Stimulated activated CD8-positive, alpha-beta memory T cell treated with anti-CD3 and anti-CD28 coated beads, Interleukin-15, amount 100 ng/mL, for 4 hours (primary cell): ENCODE measurements around the gene PITPNC1.
"Not testable (repeated sequence)": the region's sequence is repeated elsewhere in the genome, so short reads cannot be mapped to it uniquely, and the experiment has no call there.

ENCODE experiments used
- DNase-seq, 2 donors: peaks; one replicate each; pipeline ENCODE4 v3.0.0-alpha.2; 2020; ENCODE audit warnings: low read depth in 2 of 2

PITPNC1 gene

GRCh38 chr17:67620636-67621035 lies 243.6 kb downstream of the PITPNC1 start:
- no peak for DNase-seq

DNA sequence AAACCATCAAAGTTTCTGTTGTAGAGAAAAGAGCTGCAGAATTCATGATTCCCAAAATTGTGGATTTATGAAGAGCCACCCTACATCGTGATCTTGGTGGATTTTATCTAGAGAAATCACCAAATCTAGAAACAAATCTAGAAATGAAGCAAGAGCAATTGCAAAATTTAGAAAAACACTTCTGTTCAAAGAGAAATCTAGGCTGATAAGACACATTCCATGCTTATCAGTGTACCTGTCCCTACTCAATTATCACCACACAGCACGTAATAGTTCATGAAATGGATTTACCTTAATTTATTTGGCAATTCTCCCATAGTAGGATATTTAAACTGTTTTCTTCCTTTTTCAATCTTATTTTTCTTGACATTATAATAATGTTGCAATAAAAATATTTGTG lies 246.7 kb downstream of the PITPNC1 start:
- no peak for DNase-seq

DNA sequence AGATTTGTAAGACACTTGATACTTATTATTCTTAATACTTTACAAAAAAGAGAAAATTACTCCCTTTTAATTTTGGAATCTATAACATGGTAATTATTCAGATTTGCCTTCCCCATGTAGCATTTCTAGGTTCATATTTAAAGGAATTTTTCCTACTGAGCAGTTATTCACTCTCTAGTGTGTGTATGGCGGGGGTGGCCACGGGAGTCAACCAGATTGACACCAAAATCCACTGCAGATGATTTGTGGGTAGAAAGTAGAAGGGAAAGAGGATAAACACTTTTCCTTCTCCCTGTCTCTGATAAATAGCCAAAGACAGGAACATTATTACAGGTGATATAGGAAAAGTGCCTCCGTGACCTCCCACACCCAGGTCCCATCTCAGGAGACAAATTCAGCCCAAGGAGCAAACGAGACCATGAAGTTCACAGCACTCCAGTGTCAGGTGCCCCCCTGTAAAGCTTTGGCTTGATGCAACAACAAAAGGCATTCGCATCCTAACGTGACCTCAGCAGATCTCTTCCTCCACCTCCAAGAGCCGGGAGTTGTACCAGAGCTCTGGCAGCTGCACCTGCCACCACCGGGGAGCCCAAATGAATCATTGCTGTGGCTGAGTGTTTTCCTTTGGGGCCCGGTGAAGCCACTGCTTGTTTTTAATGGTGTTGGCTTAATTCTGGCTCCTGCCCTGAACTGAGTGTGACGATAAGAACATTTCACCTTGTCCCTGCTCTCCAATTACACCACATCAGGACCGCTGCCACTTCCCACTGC lies 248.0 kb downstream of the PITPNC1 start:
- no peak for DNase-seq

- no peak for DNase-seq
Measured at GRCh38 chr17:67625971-67626370, 248.9 kb downstream of the PITPNC1 start.

GRCh38 chr17:67628580-67629013 lies 251.5 kb downstream of the PITPNC1 start:
- DNase-seq = no peak

DNA sequence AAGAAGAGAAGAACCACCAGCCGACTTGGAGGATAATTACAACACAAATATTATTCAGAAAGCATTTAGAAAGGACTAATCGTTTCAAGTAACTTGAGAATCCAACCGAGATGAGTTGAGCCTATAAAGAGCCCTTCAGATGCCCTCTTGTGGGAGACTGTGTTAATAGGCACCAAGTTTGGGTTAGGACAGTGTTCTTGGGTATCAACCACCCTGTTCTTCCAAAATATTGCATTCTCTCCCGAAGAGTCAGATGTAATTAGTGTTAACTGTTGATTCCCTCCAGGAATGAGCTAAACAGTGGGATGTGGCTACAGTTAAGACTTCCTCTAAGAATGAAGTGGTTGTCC lies 252.9 kb downstream of the PITPNC1 start:
- DNase-seq = no peak

DNA sequence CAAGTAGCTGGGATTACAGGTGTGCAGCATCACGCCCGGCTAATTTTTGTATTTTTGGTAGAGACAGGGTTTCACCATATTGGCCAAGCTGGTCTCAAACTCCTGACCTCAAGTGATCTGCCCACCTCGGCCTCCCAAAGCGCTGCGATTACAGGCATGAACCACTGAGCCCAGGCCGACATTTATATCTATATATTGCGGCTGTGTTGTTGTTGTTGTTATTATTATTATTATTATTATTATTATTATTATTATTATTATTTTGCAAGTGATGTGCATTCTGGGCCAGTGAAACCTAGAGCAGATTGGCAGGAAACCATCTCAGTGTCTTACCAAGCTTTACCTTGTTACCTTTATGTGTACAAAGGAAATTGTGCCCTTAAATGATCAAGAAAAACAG lies 253.8 kb downstream of the PITPNC1 start:
- not testable (repeated sequence) for DNase-seq

GRCh38 chr17:67632141-67632540 lies 255.1 kb downstream of the PITPNC1 start:
- DNase-seq = no peak

GRCh38 chr17:67633751-67634211 lies 256.7 kb downstream of the PITPNC1 start:
- DNase-seq = no peak

- no peak for DNase-seq
Measured at GRCh38 chr17:67635681-67636080, 258.6 kb downstream of the PITPNC1 start.

DNA sequence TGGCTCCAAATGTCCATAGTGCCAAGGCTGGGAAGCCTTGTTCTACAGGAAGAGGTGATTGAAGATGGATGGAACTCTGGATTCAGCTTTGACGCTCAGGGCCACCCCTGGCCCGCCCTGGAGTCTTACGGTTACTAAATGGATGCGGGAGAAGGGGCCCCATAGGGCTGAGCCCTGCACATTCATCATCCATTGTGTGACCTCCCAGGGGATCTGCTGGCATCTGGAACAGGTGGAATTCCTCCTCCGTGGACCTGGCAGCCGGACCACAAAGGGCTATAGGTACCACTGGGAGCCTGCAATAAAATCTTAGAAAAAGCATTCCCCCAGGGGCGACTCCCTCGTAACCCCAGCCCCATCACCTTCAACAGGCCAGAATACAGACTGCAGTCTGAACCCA lies 259.2 kb downstream of the PITPNC1 start:
- DNase-seq = no peak

DNA sequence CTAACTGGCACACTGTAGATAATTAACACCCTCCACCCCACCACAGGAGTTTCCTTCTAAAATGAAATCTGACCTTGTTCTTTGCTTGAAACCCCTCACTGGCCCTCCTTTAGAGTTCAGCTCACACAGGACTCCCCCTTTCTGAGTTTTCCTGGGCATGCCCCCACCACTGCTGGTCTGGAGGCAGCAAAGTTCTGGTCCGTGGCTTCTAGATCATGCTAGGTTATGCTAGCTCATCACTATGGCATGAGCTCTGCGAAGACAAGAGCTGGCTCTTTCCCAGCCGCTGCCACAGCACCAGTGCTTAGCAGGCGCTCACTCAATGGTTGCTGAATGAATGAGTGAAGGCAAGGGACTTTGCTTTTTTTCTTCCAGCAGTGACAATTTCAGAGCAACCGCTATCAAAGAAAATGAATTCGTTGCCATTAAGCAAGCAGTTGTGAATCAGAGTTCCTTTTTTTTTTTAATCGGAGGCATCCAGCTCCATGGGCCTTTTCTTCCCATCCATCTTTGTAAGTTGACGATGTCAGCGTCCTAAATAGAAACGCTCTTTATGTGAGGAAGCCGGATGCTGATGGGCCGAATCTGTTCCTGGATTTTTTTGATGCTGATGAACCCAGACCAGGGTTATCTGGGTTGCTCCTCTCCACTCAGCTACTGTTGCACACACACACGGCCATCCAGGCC lies 259.9 kb downstream of the PITPNC1 start:
- DNase-seq = no peak

GRCh38 chr17:67637901-67638641 lies 261.0 kb downstream of the PITPNC1 start:
- no peak for DNase-seq

GRCh38 chr17:67638871-67639270 lies 261.8 kb downstream of the PITPNC1 start:
- no peak for DNase-seq

- no peak for DNase-seq
Measured at GRCh38 chr17:67639555-67639954, 262.5 kb downstream of the PITPNC1 start.

- no peak for DNase-seq
Measured at GRCh38 chr17:67639979-67640378, 262.9 kb downstream of the PITPNC1 start.

- DNase-seq = no peak
Measured at GRCh38 chr17:67642488-67642887, 265.4 kb downstream of the PITPNC1 start.

DNA sequence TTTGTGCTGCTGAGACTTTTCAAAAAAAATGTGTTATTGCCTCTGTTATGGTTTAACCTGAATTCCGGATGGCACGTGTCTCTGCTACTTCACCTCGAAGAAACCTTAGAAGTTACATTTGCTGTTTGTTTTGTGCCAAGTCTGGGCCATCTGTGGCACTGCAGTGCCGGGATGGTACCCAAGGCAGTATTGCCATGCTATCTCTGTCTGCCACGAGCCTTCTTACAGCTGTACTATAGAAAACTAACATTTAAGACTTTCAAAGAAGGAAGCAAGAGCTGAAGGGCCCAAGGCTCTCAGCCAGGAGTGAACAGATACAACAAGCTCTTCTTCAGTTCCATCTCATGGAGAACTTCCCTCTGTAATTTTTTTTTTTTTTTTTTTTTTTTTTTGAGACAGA lies 267.0 kb downstream of the PITPNC1 start:
- no peak for DNase-seq

DNA sequence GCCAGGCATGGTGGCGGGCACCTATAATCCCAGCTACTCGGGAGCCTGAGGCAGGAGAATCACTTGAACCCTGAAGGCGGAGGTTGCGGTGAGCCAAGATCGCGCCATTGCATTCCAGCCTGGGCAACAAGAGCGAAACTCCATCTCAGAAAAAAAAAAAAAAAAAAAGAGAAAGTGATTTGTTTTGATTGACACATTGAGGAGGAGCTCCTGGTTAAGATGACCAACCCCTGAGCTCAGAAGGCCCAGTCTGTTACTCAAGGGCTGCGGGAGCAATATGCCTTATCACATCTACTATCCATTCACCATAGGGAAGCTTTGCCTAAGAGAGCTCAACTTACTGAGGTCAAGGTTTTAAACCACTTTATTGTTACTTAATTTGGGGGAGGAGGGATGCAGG lies 268.1 kb downstream of the PITPNC1 start:
- DNase-seq = not testable (repeated sequence)

DNA sequence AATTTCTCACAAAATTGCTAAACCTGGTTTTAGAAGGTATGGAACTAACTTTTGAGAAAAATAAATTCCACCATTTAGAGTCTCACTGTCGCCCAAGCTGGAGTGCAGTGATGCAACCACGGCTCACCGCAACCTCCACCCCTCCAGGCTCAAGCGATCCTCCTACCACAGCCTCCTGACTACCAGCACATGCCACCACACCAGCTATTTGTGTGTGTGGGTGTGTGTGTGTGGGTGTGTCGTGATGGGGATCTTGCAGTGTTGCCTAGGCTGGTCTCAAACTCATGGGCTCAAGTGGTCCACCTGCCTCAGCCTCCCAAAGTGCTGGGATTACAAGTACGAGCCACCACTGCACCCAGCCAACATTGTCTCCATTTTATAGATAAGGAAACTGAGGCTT lies 269.4 kb downstream of the PITPNC1 start:
- DNase-seq = no peak

DNA sequence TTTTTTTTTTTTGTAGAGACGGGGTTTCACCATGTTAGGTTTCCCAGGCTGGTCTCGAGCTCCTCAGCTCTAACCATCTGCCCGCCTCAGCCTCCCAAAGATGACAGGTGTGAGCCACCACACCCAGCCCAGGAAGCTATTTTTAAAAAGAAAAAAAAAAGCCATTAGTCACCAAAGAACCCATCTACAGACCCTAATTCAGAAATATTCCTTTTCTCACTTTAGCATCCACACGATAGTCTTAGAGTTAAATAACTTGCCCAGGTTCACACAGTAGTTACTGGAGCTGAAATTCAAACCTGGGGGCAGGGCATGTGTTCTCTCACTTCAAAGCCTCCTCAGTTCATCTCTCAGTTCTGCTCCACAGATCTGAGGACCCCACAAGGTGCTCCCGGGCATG lies 270.4 kb downstream of the PITPNC1 start:
- no peak for DNase-seq

- DNase-seq = no peak
Measured at GRCh38 chr17:67648032-67648905, 271.2 kb downstream of the PITPNC1 start.
